HG03108 (cell line): ENCODE measurements around the gene OR14J1.
"Not testable (repeated sequence)": the region's sequence is repeated elsewhere in the genome, so short reads cannot be mapped to it uniquely, and the experiment has no call there.

ENCODE experiments used
- ATAC-seq: cut with Tn5 transposase; IDR thresholded peaks from one replicate; pipeline ENCODE4 v1.9.1; 2021; ENCODE audit warnings: moderate library complexity; ENCODE audit not compliant: unreplicated experiment

Gene OR14J1, protein sequence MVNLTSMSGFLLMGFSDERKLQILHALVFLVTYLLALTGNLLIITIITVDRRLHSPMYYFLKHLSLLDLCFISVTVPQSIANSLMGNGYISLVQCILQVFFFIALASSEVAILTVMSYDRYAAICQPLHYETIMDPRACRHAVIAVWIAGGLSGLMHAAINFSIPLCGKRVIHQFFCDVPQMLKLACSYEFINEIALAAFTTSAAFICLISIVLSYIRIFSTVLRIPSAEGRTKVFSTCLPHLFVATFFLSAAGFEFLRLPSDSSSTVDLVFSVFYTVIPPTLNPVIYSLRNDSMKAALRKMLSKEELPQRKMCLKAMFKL

DNA sequence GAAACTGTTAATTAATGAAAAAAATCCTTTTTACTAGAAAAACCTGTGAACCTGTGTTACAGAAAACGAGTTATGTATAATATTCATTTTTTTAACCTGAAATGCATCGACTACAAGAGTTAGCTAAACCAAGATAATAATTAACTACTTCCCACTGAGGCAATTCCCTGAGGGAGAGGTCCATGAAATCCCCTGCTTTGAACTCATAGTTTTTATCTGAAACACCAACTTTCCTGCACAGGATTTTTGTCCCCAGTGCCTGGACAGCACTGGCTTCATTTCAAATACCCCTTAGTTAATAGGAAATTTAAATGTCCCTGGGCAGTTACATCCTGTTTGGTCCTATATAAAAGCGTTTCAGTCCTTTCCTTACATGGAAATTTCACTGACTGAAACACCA is at the start of gene OR14J1:
Gene OR14J1 (plus strand): TSS at position 386 of the 400 bp plus-strand sequence. CDS start 4,989 bp downstream, outside the sequence.
- ATAC-seq: no peak

DNA sequence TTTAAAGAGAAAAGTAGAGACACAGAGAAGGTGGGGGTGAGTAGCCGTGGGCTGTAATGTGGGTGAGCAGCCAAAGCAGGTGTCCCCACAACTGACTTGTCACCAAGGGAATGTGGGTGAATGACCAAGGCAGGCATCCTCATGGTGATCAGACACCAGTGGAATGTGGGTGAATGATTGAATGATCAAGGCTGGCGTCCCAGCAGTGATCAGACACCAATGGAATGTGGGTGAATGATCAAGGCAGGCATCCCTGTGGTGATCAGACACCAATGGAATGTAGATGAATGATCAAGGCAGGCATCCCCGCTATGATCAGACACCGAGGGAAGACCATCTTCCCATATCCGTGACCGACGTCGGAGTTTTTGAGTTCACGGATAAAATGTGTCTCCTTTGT is 49.8 kb upstream of the OR14J1 start:
- ATAC-seq: no peak

DNA sequence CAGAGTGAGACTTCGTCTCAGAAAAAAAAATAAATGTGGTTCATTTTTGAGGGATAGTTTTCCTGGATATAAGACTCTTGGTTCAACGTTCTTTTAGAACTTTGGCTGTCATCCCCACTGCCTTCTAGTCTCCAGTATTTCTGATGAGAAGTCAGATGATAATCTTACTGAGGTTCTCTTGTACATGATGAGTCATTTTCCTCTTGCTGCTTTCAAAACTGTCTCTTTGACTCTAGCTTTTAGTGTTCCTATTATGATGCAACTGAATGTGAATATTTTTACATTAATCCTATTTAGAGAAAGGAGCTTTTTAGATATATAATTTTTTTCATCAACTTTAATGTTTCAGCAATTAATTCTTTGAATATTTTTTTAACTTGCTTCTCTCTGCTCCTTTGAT is 46.0 kb upstream of the OR14J1 start:
- no peak for ATAC-seq

DNA sequence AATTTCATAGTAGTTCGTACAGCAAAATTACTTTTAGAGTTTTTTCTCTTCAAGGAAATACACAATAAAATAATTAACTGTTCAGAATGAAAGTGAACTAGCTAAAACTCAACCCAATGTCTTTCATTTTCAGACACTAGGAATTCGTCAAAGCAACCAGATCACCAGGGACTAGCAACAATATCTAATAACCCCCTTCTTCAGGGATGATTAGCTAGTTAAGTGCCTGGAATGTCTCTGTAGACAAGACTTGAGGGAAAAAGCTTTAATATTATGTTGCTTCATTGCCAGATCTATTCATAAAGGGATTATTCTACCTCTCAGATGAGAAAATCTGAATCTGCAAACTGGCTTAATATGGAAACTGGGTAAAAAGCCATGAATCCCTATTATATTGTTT is 41.8 kb upstream of the OR14J1 start:
- ATAC-seq: no peak

DNA sequence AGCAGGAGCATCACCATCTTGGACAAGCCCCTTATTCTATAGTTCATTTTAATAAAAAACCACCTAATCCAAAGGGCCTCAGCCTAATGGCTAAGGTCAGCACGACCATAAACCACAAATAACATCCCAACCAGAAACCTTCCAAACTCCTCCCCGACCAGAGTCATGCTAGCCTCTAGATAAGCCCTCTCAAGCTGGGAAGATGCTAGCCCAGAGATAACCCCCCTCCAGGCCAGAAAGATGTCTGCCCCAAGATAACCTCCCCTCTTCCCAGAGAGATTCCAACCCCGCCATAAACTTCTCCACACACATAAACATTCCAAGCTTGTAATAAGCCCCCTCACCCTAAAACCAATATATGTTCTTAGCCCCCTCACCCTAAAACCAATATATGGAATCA is 38.5 kb upstream of the OR14J1 start:
- ATAC-seq: no peak

DNA sequence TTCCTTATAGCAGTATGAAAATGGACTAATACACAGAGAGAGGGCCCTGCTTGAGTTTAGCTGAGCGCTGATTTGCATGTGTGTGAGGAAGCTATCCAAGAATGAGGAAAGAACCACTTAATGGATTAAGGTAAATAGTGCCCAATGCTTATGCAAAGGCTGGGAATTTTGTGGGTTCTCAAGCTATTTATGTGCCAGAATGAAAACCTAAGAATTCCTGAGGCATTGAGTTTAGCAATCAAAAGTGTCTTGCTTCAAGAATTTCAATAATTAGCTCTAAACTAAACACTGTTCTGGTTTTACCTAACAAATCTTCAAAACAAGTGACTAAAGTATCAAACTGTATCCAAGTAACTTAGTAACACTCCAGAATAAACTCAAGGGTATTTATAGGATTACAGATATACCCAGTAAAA is 7.0 kb upstream of the OR14J1 start:
- no peak for ATAC-seq

DNA sequence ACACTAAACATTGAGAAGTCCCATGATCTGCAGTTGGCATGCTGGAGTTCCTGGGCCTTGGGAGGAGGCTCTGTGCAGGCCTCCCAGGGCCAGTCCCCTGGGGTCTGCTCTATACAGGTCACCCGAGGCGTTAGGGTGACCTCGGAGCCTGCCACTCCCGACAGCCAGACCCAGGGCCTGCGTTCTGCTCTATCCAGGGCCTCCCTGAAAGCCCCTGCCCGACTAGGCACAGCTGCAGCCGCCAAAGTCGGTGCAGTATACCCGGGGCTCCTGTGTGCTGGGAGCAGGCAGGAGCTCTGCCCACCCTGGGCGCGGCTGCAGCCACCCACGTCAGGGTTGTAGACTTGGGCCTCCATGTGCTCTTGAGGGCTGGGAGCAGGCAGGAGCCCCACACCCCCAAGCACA is 6.3 kb upstream of the OR14J1 start:
- ATAC-seq: no peak

DNA sequence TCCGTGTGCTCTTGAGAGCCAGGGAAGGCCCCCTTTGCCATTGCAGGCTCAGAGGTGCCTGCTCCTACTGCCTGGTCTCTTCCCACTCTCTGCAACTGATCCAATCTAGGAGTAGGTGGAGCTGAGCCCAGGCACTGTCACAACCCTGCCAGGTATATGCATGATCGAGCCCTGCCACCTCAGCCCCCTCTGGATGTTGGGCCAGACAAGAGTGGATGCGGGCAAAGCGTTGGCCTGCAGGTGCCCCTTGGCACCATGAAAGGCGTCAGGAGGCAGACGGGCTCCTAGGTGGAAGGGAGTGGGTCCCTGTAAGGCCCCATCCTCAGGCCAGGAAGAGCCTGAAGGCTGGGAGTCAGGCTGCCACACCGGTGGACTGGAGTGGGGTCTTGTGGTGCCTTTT is 5.9 kb upstream of the OR14J1 start:
- no peak for ATAC-seq

DNA sequence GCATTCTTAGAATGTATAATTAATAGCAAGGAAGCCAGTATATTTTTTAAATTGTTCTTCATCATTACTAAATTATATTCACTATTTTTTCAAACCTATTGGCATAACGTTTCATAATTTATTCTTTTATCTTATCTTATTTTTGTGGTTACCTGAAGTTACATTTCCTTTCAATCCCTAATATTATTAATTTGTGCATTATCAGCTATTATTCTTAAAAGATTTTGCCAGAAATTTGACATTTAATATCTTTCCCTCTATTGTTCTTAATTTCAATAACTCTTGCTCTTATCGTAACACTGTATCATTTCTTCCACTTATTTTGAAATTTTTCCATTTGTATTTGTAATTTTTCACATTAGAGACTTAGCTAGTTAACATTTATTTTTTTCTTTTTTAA is 18.4 kb downstream of the OR14J1 start:
- no peak for ATAC-seq

DNA sequence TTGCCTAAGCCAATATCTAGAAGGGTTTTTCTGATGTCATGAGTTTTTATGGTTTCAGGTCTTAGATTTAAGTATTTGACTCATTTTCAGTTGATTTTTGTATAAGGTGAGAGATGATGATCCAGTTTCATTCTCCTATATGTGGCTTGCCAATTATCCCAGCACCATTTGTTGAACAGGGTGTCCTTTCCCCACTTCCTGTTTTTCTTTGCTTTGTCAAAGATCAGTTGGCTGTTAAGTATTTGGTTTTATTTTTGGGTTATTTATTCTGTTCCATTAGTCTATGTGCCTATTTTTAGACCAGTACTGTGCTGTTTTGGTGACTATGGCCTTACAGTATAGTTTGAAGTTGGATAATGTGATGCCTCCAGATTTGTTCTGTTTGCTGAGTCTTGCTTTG is 21.8 kb downstream of the OR14J1 start:
- not testable (repeated sequence) for ATAC-seq

DNA sequence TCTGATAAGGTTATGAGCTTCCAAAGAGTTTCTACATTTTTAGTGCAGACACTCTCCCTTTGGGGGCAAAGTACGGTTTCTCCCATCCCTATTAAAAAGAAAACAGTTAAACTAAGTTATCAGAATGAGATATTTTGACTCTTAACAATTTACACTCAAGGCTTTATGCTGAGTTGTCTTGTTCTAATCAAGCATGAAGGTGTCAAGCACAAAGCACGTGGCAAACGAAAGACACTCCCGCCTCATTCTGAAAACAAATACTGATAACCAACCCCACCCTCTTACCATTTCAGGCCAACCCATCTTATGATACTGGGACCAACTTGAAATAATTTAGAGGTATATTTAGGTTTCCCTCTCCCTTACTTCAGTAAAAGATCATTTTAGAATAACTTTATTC is 24.3 kb downstream of the OR14J1 start:
- no peak for ATAC-seq

DNA sequence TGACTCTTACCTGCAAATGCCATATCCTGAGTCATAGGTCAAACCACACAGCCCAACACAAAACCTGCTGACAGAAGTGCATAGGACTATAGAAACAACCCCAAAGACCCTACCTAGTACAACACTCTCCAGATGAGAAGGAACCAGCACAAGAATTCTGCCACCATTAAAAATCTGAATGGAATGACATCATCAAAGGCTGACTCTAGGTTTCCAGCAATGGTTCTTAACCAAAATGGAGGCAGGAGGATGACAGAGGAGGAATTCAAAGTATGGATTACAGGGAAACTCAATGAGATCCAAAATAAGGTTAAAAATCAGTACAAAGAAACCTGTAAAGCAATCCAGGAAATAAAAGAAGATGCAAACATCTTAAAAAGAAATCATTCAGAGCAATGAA is 31.2 kb downstream of the OR14J1 start:
- no peak for ATAC-seq

DNA sequence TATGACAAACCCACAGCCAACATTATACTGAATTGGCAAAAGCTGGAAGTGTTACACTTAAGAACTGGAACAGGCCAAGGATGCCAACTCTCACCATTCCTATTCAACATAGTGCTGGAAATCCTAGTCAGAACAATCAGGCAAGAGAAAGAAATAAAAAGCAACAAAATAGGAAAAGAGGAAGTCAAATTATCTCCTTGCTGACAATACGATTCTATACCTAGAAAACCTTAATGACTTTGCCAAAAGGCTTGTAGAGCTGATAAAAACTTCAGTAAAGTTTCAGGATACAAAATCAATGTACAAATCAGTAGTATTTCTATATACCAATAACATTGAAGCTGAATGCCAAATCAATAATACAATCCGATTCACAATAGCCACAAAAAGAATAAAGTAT is 34.8 kb downstream of the OR14J1 start:
- no peak for ATAC-seq

DNA sequence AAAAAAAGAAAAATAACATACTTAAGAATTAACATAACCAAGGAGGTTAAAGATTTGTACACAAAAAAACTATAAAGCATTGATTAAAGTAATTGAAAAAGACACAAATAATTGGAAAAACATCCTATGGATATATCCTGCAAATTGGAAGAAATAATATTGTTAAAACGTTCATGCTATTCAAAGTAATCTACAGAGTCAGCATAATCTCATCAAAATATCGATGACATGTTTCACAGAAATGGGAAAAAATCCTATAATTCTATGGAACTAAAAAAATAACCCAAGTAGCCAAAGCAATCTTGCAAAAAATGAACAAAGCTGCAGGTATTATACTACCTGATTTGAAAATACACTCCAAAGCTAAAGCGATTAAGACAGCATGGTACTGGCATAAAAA is 43.9 kb downstream of the OR14J1 start:
- ATAC-seq: no peak

DNA sequence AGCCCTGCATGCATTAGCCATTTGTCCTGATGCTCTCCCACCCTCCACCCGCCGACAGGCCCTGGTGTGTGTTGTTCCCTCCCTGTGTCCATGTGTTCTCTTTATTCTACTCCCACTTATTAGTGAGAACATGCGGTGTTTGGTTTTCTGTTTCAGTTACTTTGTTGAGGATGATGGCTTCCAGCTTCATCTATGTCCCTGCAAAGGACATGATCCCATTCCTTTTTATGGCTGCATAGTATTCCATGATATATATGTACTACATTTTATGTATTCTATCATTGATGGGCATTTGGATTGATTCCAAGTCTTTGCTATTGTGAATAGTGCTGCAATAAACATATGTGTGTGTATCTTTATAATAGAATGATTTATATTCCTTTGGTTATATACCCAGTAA is 47.8 kb downstream of the OR14J1 start:
- not testable (repeated sequence) for ATAC-seq

DNA sequence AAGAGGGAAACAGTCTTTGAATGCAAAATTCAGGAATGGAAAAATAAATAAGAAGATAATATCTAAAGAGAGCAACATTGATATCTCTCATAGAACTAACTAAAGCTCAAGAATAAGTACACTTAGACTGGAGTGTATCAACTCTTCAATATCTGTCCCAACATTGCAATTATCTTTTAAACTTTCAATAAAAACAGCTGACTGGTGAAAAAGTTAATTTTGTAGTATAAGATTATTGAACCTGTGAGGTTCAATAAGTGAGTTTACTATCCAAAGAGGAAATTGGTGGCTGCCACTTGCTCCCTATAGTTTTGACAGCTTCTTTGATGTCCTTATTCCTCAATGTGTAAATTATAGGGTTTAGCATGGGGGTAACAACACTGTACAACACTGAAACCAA is 53.5 kb downstream of the OR14J1 start:
- ATAC-seq: no peak

DNA sequence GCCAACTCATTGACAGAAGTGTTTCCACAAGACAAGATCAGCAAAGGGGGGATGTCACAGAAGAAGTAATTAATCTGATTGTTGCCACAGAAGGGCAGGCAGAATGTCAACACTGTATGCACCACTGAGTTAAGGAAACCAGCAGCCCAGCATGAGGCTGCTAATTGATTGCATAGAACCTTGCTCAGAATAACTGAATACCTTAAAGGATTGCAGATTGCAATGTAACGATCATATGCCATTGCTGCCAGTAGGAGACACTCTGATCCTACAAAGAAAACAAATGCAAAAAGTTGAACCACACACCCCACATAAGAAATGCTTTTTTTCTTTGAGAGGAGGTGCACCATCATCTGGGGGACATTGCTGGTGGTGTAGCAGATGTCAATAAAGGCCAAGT is 54.1 kb downstream of the OR14J1 start:
- ATAC-seq: no peak
